ENCODE measurements around the gene KRTAP21-3. TPM values are rescaled to one million over a fixed set of nuclear protein-coding genes. Genes with fewer than 3 reads are reported as not detected.

Gene KRTAP21-3
- total RNA-seq, 2 donors from 2014 or later = not detected

DNA sequence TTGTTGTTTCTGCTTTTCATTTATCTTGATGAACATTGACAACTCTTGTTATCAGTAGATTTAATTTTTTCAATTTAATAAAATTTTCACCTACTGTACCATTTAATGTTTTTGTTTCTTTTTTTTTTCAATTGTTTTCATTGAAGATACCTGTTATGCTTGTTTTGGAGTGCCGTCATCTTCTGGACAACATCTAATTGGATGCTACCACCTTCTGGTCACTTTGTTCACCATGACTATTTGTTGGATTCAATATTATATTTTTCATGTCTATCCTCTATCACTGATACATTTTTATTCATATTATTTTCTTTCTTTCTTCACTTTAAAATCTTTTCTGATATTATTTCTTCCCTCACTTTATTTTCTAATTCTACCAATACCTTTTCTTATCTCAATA lies 14.4 kb upstream of the KRTAP21-3 start:
- intact Hi-C loops (cut with DNase I) = no loop called here
- DNase-seq = no peak
- no peak overlapping the region for H3K9ac ChIP-seq (ENCODE audit: low read depth in 2 of 2, low read length in 2 of 2)
- H3K9me3 ChIP-seq = no peaks in the 10 kb centered on the region
- no peaks in the 10 kb centered on the region for H3K36me3 ChIP-seq
- TF ChIP-seq, protein P1, sequence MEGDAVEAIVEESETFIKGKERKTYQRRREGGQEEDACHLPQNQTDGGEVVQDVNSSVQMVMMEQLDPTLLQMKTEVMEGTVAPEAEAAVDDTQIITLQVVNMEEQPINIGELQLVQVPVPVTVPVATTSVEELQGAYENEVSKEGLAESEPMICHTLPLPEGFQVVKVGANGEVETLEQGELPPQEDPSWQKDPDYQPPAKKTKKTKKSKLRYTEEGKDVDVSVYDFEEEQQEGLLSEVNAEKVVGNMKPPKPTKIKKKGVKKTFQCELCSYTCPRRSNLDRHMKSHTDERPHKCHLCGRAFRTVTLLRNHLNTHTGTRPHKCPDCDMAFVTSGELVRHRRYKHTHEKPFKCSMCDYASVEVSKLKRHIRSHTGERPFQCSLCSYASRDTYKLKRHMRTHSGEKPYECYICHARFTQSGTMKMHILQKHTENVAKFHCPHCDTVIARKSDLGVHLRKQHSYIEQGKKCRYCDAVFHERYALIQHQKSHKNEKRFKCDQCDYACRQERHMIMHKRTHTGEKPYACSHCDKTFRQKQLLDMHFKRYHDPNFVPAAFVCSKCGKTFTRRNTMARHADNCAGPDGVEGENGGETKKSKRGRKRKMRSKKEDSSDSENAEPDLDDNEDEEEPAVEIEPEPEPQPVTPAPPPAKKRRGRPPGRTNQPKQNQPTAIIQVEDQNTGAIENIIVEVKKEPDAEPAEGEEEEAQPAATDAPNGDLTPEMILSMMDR (IDR thresholded peaks at IDR 0.05) = no peak
- no peaks in the 10 kb centered on the region for H3K27me3 ChIP-seq
- no peaks in the 10 kb centered on the region for H3K4me1 ChIP-seq
- no peak overlapping the region for H3K4me3 ChIP-seq
- H3K27ac ChIP-seq = no peak overlapping the region

DNA sequence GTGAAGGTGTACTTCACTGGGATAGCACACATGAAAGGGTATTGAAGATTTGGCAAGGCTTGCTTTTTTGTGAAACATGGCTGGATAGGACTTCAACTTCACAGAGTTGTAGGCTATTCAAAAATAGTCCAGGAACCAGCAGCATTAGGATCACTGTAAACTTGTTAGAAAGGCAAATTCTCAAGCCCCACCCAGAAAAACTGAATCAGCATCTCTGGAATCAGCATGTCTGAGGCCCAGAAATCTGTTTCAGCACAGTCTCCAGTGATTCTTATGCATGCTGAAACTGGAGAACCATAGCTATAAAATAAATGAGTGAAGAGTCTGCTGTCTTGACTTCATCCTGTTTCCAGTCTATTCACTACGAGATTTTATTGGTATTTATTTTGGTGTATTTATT lies 8.1 kb upstream of the KRTAP21-3 start:
- Histone ChIP-seq H3K27ac (no peak overlapping the region), H3K4me1 (no peaks in the 10 kb centered on the region), H3K36me3 (no peaks in the 10 kb centered on the region), H3K9me3 (no peaks in the 10 kb centered on the region), H3K27me3 (no peaks in the 10 kb centered on the region), H3K4me3 (no peak overlapping the region), H3K9ac (ENCODE audit: low read depth in 2 of 2, low read length in 2 of 2) (no peak overlapping the region)
- no peak for DNase-seq
- TF ChIP-seq, protein P1 (IDR thresholded peaks at IDR 0.05) = no peak
- intact Hi-C loops (cut with DNase I) = no loop called here

DNA sequence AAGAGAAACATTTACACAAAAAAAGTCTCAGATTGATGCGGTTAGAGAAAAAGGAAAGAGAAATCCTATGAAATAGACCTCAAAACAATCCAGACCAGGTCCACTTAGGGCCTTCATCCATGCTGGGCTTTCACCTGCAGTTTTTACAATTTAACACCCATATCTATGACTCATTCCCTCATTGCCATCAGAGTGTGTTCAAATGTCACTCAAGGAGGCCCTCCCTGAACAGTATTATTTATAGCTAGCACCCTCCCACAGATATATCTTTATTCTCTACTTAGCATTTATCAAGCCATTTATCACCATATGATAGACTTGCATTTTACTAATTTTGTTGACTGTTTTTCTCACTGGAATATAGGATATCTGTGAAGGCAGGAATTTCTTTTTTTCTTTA lies 824 bp upstream of the KRTAP21-3 start:
- DNase-seq = no peak
- Histone ChIP-seq H3K9me3 (no peaks in the 10 kb centered on the region), H3K4me3 (no peak overlapping the region), H3K27me3 (no peaks in the 10 kb centered on the region), H3K27ac (no peak overlapping the region), H3K4me1 (no peaks in the 10 kb centered on the region), H3K36me3 (no peaks in the 10 kb centered on the region), H3K9ac (ENCODE audit: low read depth in 2 of 2, low read length in 2 of 2) (no peak overlapping the region)
- TF ChIP-seq, protein P1 (IDR thresholded peaks at IDR 0.05) = no peak
- intact Hi-C loops (cut with DNase I) = no loop called here

DNA sequence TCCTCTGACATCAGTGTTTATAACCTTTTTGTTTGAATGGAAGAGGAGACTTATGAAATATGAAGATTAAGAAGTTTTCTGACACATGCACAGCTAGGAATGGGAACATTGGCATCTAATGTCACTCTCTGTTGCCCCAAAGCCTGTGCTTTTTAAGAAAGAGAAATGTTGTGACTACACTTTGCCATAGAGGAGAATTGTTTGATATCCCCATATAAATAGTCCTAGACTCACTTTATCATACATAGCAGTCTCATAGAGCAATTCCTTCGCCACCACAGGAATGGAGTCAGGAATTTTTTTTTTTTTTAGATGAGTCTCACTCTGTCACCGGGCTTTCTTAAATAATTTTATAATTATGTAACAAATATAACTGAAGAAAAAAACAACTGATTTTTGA lies 1.5 kb downstream of the KRTAP21-3 start:
- intact Hi-C loops (cut with DNase I) = no loop called here
- TF ChIP-seq, protein P1 (IDR thresholded peaks at IDR 0.05) = no peak
- no peak overlapping the region for H3K4me3 ChIP-seq

DNA sequence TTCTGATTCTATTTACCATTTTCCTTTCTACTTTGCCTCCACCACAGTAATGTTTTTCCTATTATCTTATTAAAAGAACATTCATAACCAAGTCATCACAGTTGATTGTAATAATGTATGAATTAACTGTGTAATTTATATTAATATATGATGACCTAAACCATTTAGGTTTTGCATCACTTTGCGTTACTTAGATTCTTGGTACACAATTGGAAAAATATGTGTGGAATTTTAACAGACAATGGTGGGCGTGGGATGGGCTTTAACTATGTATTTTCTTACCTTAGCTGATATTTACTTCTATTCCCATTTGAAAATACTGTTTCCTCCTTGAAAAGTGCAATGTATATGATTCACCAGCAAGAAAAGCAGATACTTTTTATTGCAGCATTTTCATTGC lies 3.6 kb downstream of the KRTAP21-3 start:
- Histone ChIP-seq H3K36me3 (no peaks in the 10 kb centered on the region), H3K27me3 (no peaks in the 10 kb centered on the region), H3K9me3 (no peaks in the 10 kb centered on the region), H3K4me3 (no peak overlapping the region), H3K27ac (no peak overlapping the region), H3K4me1 (no peaks in the 10 kb centered on the region), H3K9ac (ENCODE audit: low read depth in 2 of 2, low read length in 2 of 2) (no peak overlapping the region)
- intact Hi-C loops (cut with DNase I) = no loop called here
- TF ChIP-seq, protein P1 (IDR thresholded peaks at IDR 0.05) = no peak
- DNase-seq = no peak

More for the DNA sequence above, 1.5 kb downstream of the KRTAP21-3 start:
- Histone ChIP-seq H3K36me3 (no peaks in the 10 kb centered on the region), H3K4me1 (no peaks in the 10 kb centered on the region), H3K27ac (no peak overlapping the region), H3K9me3 (no peaks in the 10 kb centered on the region), H3K9ac (ENCODE audit: low read depth in 2 of 2, low read length in 2 of 2) (no peak overlapping the region), H3K27me3 (no peaks in the 10 kb centered on the region)
- no peak for DNase-seq

DNA sequence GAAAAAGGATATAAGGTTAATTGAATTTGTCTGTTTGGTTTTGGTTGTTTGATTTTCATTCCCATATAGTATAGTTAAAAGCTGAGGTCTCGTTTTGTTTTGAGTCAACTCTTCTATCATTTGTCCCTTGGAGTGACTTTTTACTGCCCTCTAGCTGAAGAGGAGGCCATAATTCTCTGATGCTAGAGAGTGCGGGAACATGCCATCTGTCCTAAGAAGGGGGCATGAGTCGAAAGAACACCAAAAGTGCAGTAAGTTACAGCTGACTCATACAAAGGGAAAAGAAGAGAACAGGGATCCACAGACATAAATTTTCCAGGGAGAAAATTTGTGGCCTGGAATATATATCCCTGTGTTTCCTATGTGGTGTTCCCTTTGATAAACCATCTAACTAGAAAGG lies 4.1 kb downstream of the KRTAP21-3 start:
- Histone ChIP-seq H3K4me3 (no peak overlapping the region), H3K36me3 (no peaks in the 10 kb centered on the region), H3K27ac (no peak overlapping the region), H3K9ac (ENCODE audit: low read depth in 2 of 2, low read length in 2 of 2) (no peak overlapping the region), H3K27me3 (no peaks in the 10 kb centered on the region), H3K4me1 (no peaks in the 10 kb centered on the region), H3K9me3 (no peaks in the 10 kb centered on the region)
- intact Hi-C loops (cut with DNase I) = no loop called here
- DNase-seq = no peak
- TF ChIP-seq, protein P1 (IDR thresholded peaks at IDR 0.05) = no peak
